HepG2 (cell line): Measurements from ENCODE around the gene TTLL10. TPM values are rescaled to one million over a fixed set of nuclear protein-coding genes. Genes with fewer than 3 reads are reported as not detected.

Experiments used
- ATAC-seq: fragments of 200-7000 bp; cut with Tn5 transposase; 3 replicates; pipeline ENCODE4 v1.9.1; 2020; ENCODE audit warnings: mild to moderate bottlenecking, moderate library complexity
- BruUV-seq: library from RNA; stranded (reverse); fragments of 400-500 nt; replicated peaks from 2 replicates; lab custom pipeline; 2021; lab: Mats Ljungman, UMichigan
- CTCF ChIA-PET: fragments of 300-600 bp; formaldehyde crosslinking; extraction: SDS; loops from one replicate; lab custom pipeline; 2021; ENCODE audit warnings: low total read pairs, inconsistent platforms, low intra/inter-chr PET ratio; lab: Yijun Ruan, JAX
- POLR2A ChIA-PET: fragments of 350-600 bp; sonication (Branson Sonifier 250); formaldehyde crosslinking; loops from one replicate; lab custom pipeline; 2020; ENCODE audit warnings: antibody characterized with exemption, inconsistent platforms; lab: Yijun Ruan, JAX
- DNase-seq: peaks from one replicate; pipeline ENCODE4 v3.0.0-alpha.2; 2015; ENCODE audit warnings: low spot score
- FAIRE-seq: peaks from 3 replicates; lab custom pipeline; 2011; peaks lifted over from hg19 to GRCh38; lab: Jason Lieb, UNC
- H2AFZ ChIP-seq: one replicate; pipeline ENCODE4 v1.6.1; 2011; ENCODE audit warnings: low read length, inconsistent platforms
- H3K27ac ChIP-seq: fragments of 300-600 bp; 3 replicates; pipeline ENCODE4 v1.8.0; 2011; ENCODE audit warnings: mixed run types, mild to moderate bottlenecking, mixed read lengths, low read length, inconsistent platforms; ENCODE audit not compliant: insufficient read depth; ENCODE audit errors: extremely low read length
- H3K27me3 ChIP-seq, 2 experiments: fragments of 200-600 bp in 1 of 2; 2 replicates in 1 of 2; 3 replicates in 1 of 2; pipeline versions ENCODE4 v1.6.0 to v1.8.0; 2011; ENCODE audit warnings: low read length in 2 of 2, mild to moderate bottlenecking in 2 of 2, moderate library complexity in 2 of 2, inconsistent platforms in 1 of 2; ENCODE audit not compliant: insufficient read depth in 2 of 2, control insufficient read depth in 1 of 2
- H3K36me3 ChIP-seq, 2 experiments: fragments of 200-600 bp in 1 of 2; replicated peaks in 1 of 2; 2 replicates in 1 of 2; 3 replicates in 1 of 2; pipeline versions ENCODE4 v1.5.1 to v1.8.0; 2011; ENCODE audit warnings: low read length in 2 of 2, inconsistent platforms in 1 of 2; ENCODE audit not compliant: insufficient read depth in 2 of 2, control insufficient read depth in 1 of 2
- H3K4me1 ChIP-seq: 2 replicates; pipeline ENCODE4 v1.5.1; 2012; ENCODE audit warnings: low read length, inconsistent platforms; ENCODE audit not compliant: insufficient read depth
- H3K4me2 ChIP-seq: 2 replicates; pipeline ENCODE4 v1.6.0; 2011; ENCODE audit warnings: low read depth, low read length, inconsistent platforms
- H3K4me3 ChIP-seq, 3 experiments: fragments of 200-600 bp in 1 of 3; sonication (generic), shearing (Covaris generic) in 1 of 3; replicated peaks in 1 of 3; 2 replicates each; pipeline ENCODE4 v1.5.1; 2011 to 2016; ENCODE audit warnings: low read length in 3 of 3, inconsistent platforms in 2 of 3, low read depth in 2 of 3, mild to moderate bottlenecking in 2 of 3, control low read depth in 1 of 3, mixed read lengths in 1 of 3; ENCODE audit not compliant: insufficient read depth in 1 of 3
- H3K79me2 ChIP-seq: one replicate; pipeline ENCODE4 v1.6.1; 2011; ENCODE audit warnings: low read length, inconsistent platforms; ENCODE audit not compliant: insufficient read depth
- H3K9ac ChIP-seq: 2 replicates; pipeline ENCODE4 v1.6.0; 2011; ENCODE audit warnings: mild to moderate bottlenecking, low read depth, low read length, inconsistent platforms; ENCODE audit not compliant: insufficient read depth
- H3K9me3 ChIP-seq: 2 replicates; pipeline ENCODE4 v1.5.1; 2012; ENCODE audit warnings: mild to moderate bottlenecking, low read length
- H4K20me1 ChIP-seq: 2 replicates; pipeline ENCODE4 v1.6.0; 2011; ENCODE audit warnings: inconsistent platforms, mild to moderate bottlenecking, low read length, moderate library complexity; ENCODE audit not compliant: insufficient read depth
- ADNP ChIP-seq: sonication (generic); formaldehyde crosslinking; IDR thresholded peaks from 2 replicates; pipeline ENCODE4 v1.4.0; 2020; ENCODE audit warnings: missing genetic modification reagents
- AGO2 ChIP-seq: fragments of 200-400 bp; formaldehyde crosslinking; optimal IDR thresholded peaks from 2 replicates; pipeline ENCODE3; 2017; ENCODE audit warnings: mild to moderate bottlenecking, low read depth, low read length, moderate library complexity
- CCAR2 ChIP-seq: fragments of 200-400 bp; formaldehyde crosslinking; optimal IDR thresholded peaks from 2 replicates; pipeline ENCODE3; 2018; ENCODE audit warnings: low read depth, mild to moderate bottlenecking, low read length, moderate library complexity
- ERF ChIP-seq: IDR thresholded peaks from 2 replicates; pipeline ENCODE4 v1.6.1; 2018; ENCODE audit warnings: missing biosample characterization, missing genetic modification reagents
- MBNL3 ChIP-seq: fragments of 250-450 bp; sonication (Bioruptor Pico); conservative IDR thresholded peaks from 2 replicates; pipeline ENCODE4 v1.8.0; 2022; ENCODE audit warnings: mild to moderate bottlenecking, inconsistent platforms
- ZNF547 ChIP-seq: sonication (generic); formaldehyde crosslinking; IDR thresholded peaks from 2 replicates; pipeline ENCODE4 v1.5.1; 2020; ENCODE audit warnings: mild to moderate bottlenecking, missing genetic modification reagents
- WGBS: methylation state at CpG from one replicate; pipeline ENCODE4 v1.1.6; 2017; ENCODE audit warnings: low lambda C conversion rate; 5-methylcytosine and 5-hydroxymethylcytosine counted together
- in situ Hi-C: cut with HindIII; loops from 2 replicates; pipeline ENCODE4 v1.10.0; 2017; ENCODE audit warnings: low pct_unique_long_range_greater_than_20kb; ENCODE audit not compliant: extremely low pct_ligation_motif_present
- intact Hi-C: fragments of 100-400 bp; cut with micrococcal nuclease; formaldehyde crosslinking; loops from one replicate; pipeline ENCODE4 v1.10.0; 2022; ENCODE audit not compliant: unreplicated experiment
- polyA plus RNA-seq, 8 experiments: library from polyadenylated mRNA; depleted of rRNA in 3 of 8; stranded (reverse) in 7 of 8; unstranded in 1 of 8; fragments of >200 nt; fragmentation: Illumina TruSeq in 4 of 8; extraction: Trizol in 4 of 8; gene quantifications; 2 replicates each; pipeline versions ENCODE4 v1.2.1 to v1.2.3, GENCODE V29; 2011 to 2016; ENCODE audit warnings: low read depth in 4 of 8, missing spikeins in 1 of 8, mixed read lengths in 1 of 8; ENCODE audit not compliant: insufficient read depth in 1 of 8
- total RNA-seq, 5 experiments: library from RNA; depleted of rRNA; stranded (reverse); fragments of >200 nt; fragmentation: Illumina TruSeq; extraction: Trizol; gene quantifications; 2 replicates each; pipeline ENCODE4 v1.2.3, GENCODE V29; 2016; ENCODE audit warnings: low read depth in 1 of 5
- TF ChIP-seq, protein P1 (sequence below): sonication (generic); formaldehyde crosslinking; IDR thresholded peaks from 2 replicates; pipeline ENCODE4 v1.4.0; 2020; ENCODE audit warnings: mild to moderate bottlenecking, low read depth, missing genetic modification reagents
- TF ChIP-seq, protein P2 (sequence below): fragments of 450-650 bp; IDR thresholded peaks from 2 replicates; pipeline ENCODE4 v1.6.1; 2016

TTLL10 gene
- total and polyA plus RNA-seq, 2 of the 13 experiments (the other 11 are each of a cell fraction or from before 2014, with no cell fraction given), result not detected

- FAIRE-seq, result no peak
- no TSS peak for BruUV-seq
- intact Hi-C loops (no loop called here), in situ Hi-C loops (no loop called here)
- 0 out of 2 replicates have a peak, but pooled peaks cover 7% of the 10 kb centered on the region for H4K20me1 ChIP-seq
- H2AFZ ChIP-seq, result no peak overlapping the region
- H3K27ac ChIP-seq, result no peak overlapping the region
- no peak for DNase-seq
- H3K4me1 ChIP-seq, result no peaks in the 10 kb centered on the region
- ChIA-PET POLR2A (no interaction called here), CTCF (no interaction called here)
- H3K4me3 ChIP-seq, result no peak overlapping the region
- no peak overlapping the region for H3K9ac ChIP-seq
- TF ChIP-seq AGO2 (peak; percentile 25), ADNP (CRISPR knock-in tag) (no peak), MBNL3 (CRISPR knock-in tag) (no peak), ZNF547 (no peak), ERF (CRISPR knock-in tag) (no peak), CCAR2 (no peak)
- TF ChIP-seq, protein P1, sequence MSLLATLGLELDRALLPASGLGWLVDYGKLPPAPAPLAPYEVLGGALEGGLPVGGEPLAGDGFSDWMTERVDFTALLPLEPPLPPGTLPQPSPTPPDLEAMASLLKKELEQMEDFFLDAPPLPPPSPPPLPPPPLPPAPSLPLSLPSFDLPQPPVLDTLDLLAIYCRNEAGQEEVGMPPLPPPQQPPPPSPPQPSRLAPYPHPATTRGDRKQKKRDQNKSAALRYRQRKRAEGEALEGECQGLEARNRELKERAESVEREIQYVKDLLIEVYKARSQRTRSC (CRISPR knock-in tag), result no peak
- TF ChIP-seq, protein P2, sequence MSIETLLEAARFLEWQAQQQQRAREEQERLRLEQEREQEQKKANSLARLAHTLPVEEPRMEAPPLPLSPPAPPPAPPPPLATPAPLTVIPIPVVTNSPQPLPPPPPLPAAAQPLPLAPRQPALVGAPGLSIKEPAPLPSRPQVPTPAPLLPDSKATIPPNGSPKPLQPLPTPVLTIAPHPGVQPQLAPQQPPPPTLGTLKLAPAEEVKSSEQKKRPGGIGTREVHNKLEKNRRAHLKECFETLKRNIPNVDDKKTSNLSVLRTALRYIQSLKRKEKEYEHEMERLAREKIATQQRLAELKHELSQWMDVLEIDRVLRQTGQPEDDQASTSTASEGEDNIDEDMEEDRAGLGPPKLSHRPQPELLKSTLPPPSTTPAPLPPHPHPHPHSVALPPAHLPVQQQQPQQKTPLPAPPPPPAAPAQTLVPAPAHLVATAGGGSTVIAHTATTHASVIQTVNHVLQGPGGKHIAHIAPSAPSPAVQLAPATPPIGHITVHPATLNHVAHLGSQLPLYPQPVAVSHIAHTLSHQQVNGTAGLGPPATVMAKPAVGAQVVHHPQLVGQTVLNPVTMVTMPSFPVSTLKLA, result no peak
- H3K36me3 ChIP-seq, result peaks cover 36 to 74% of the 10 kb centered on the region in 2 experiments
- ATAC-seq, result no peak
- H3K9me3 ChIP-seq, result no peaks in the 10 kb centered on the region
- peaks cover 25% of the 10 kb centered on the region for H3K79me2 ChIP-seq
- WGBS, result 95% methylated on average over 11 of the region's 21 CpGs
- no peak overlapping the region for H3K4me2 ChIP-seq
- no peaks in the 10 kb centered on the region for H3K27me3 ChIP-seq
Observed at GRCh38 chr1:1223891-1224290, 50.2 kb downstream of the TTLL10 start.
